PC-3 (cell line): ENCODE measurements around the gene KRTAP5-11.
"Not testable (repeated sequence)": the region's sequence is repeated elsewhere in the genome, so short reads cannot be mapped to it uniquely, and the experiment has no call there.

Experiments used
- CTCF ChIP-seq: fragments of 300-600 bp; sonication (generic); conservative IDR thresholded peaks from 2 replicates; pipeline ENCODE4 v1.5.1; 2017; ENCODE audit warnings: antibody characterized with exemption, low read depth, mild to moderate bottlenecking, low read length
- EZH2phosphoT487 ChIP-seq: fragments of 300-600 bp; sonication (generic); IDR thresholded peaks from 2 replicates; pipeline ENCODE4 v1.6.1; 2018; ENCODE audit warnings: mild to moderate bottlenecking, antibody characterized with exemption, low read length, borderline replicate concordance

GRCh38 chr11:71585673-71586072 lies 3.0 kb upstream of the KRTAP5-11 start:
- TF ChIP-seq CTCF, EZH2phosphoT487: not testable (repeated sequence)
